HepG2 (cell line): ENCODE data around the gene MEGF11. TPM values are rescaled to one million over a fixed set of nuclear protein-coding genes. Genes with fewer than 3 reads are reported as not detected.

Source experiments
- ATAC-seq: fragments of 200-7000 bp; cut with Tn5 transposase; 3 replicates; pipeline ENCODE4 v1.9.1; 2020; ENCODE audit warnings: mild to moderate bottlenecking, moderate library complexity
- BruUV-seq: library from RNA; stranded (reverse); fragments of 400-500 nt; replicated peaks from 2 replicates; lab custom pipeline; 2021; lab: Mats Ljungman, UMichigan
- CTCF ChIA-PET: fragments of 300-600 bp; formaldehyde crosslinking; extraction: SDS; loops from one replicate; lab custom pipeline; 2021; ENCODE audit warnings: low total read pairs, inconsistent platforms, low intra/inter-chr PET ratio; lab: Yijun Ruan, JAX
- POLR2A ChIA-PET: fragments of 350-600 bp; sonication (Branson Sonifier 250); formaldehyde crosslinking; loops from one replicate; lab custom pipeline; 2020; ENCODE audit warnings: antibody characterized with exemption, inconsistent platforms; lab: Yijun Ruan, JAX
- DNase-seq: peaks from one replicate; pipeline ENCODE4 v3.0.0-alpha.2; 2015; ENCODE audit warnings: low spot score
- FAIRE-seq: peaks from 3 replicates; lab custom pipeline; 2011; peaks lifted over from hg19 to GRCh38; lab: Jason Lieb, UNC
- H2AFZ ChIP-seq: one replicate; pipeline ENCODE4 v1.6.1; 2011; ENCODE audit warnings: low read length, inconsistent platforms
- H3K27ac ChIP-seq: fragments of 300-600 bp; 3 replicates; pipeline ENCODE4 v1.8.0; 2011; ENCODE audit warnings: mixed run types, mild to moderate bottlenecking, mixed read lengths, low read length, inconsistent platforms; ENCODE audit not compliant: insufficient read depth; ENCODE audit errors: extremely low read length
- H3K27me3 ChIP-seq, 2 experiments: fragments of 200-600 bp in 1 of 2; 2 replicates in 1 of 2; 3 replicates in 1 of 2; pipeline versions ENCODE4 v1.6.0 to v1.8.0; 2011; ENCODE audit warnings: low read length in 2 of 2, mild to moderate bottlenecking in 2 of 2, moderate library complexity in 2 of 2, inconsistent platforms in 1 of 2; ENCODE audit not compliant: insufficient read depth in 2 of 2, control insufficient read depth in 1 of 2
- H3K36me3 ChIP-seq, 2 experiments: fragments of 200-600 bp in 1 of 2; replicated peaks in 1 of 2; 2 replicates in 1 of 2; 3 replicates in 1 of 2; pipeline versions ENCODE4 v1.5.1 to v1.8.0; 2011; ENCODE audit warnings: low read length in 2 of 2, inconsistent platforms in 1 of 2; ENCODE audit not compliant: insufficient read depth in 2 of 2, control insufficient read depth in 1 of 2
- H3K4me1 ChIP-seq: 2 replicates; pipeline ENCODE4 v1.5.1; 2012; ENCODE audit warnings: low read length, inconsistent platforms; ENCODE audit not compliant: insufficient read depth
- H3K4me2 ChIP-seq: 2 replicates; pipeline ENCODE4 v1.6.0; 2011; ENCODE audit warnings: low read depth, low read length, inconsistent platforms
- H3K4me3 ChIP-seq, 3 experiments: fragments of 200-600 bp in 1 of 3; sonication (generic), shearing (Covaris generic) in 1 of 3; replicated peaks in 1 of 3; 2 replicates each; pipeline ENCODE4 v1.5.1; 2011 to 2016; ENCODE audit warnings: low read length in 3 of 3, inconsistent platforms in 2 of 3, low read depth in 2 of 3, mild to moderate bottlenecking in 2 of 3, control low read depth in 1 of 3, mixed read lengths in 1 of 3; ENCODE audit not compliant: insufficient read depth in 1 of 3
- H3K79me2 ChIP-seq: one replicate; pipeline ENCODE4 v1.6.1; 2011; ENCODE audit warnings: low read length, inconsistent platforms; ENCODE audit not compliant: insufficient read depth
- H3K9ac ChIP-seq: 2 replicates; pipeline ENCODE4 v1.6.0; 2011; ENCODE audit warnings: mild to moderate bottlenecking, low read depth, low read length, inconsistent platforms; ENCODE audit not compliant: insufficient read depth
- H3K9me3 ChIP-seq: 2 replicates; pipeline ENCODE4 v1.5.1; 2012; ENCODE audit warnings: mild to moderate bottlenecking, low read length
- H4K20me1 ChIP-seq: 2 replicates; pipeline ENCODE4 v1.6.0; 2011; ENCODE audit warnings: inconsistent platforms, mild to moderate bottlenecking, low read length, moderate library complexity; ENCODE audit not compliant: insufficient read depth
- BORCS8-MEF2B ChIP-seq: sonication (generic); formaldehyde crosslinking; IDR thresholded peaks from 2 replicates; pipeline ENCODE4 v1.8.0; 2022; ENCODE audit warnings: mild to moderate bottlenecking, missing genetic modification reagents
- ELF4 ChIP-seq: sonication (generic); formaldehyde crosslinking; IDR thresholded peaks from 2 replicates; pipeline ENCODE4 v1.5.0; 2020; ENCODE audit warnings: missing genetic modification reagents, mild to moderate bottlenecking, moderate library complexity, borderline replicate concordance
- ETV5 ChIP-seq: IDR thresholded peaks from 2 replicates; pipeline ENCODE4 v1.6.1; 2018; ENCODE audit warnings: missing biosample characterization, missing genetic modification reagents, inconsistent platforms, borderline replicate concordance
- GZF1 ChIP-seq: sonication (generic); formaldehyde crosslinking; IDR thresholded peaks from 2 replicates; pipeline ENCODE4 v1.5.1; 2020; ENCODE audit warnings: mild to moderate bottlenecking, missing genetic modification reagents
- KLF15 ChIP-seq: sonication (generic); formaldehyde crosslinking; IDR thresholded peaks from 2 replicates; pipeline ENCODE4 v1.8.1; 2023; ENCODE audit warnings: borderline replicate concordance, mild to moderate bottlenecking, inconsistent platforms, missing genetic modification reagents, mixed read lengths
- SMYD3 ChIP-seq: sonication (generic); formaldehyde crosslinking; IDR thresholded peaks from 2 replicates; pipeline ENCODE4 v1.8.1; 2023; ENCODE audit warnings: mild to moderate bottlenecking, missing genetic modification reagents
- SSRP1 ChIP-seq: IDR thresholded peaks from 2 replicates; pipeline ENCODE4 v1.6.1; 2016; ENCODE audit warnings: control low read depth
- ZNF333 ChIP-seq: sonication (generic); formaldehyde crosslinking; IDR thresholded peaks from 2 replicates; pipeline ENCODE4 v1.4.0; 2020; ENCODE audit warnings: mild to moderate bottlenecking, missing genetic modification reagents, borderline replicate concordance
- ZNF33A ChIP-seq: sonication (generic); formaldehyde crosslinking; IDR thresholded peaks from 2 replicates; pipeline ENCODE4 v1.5.1; 2020; ENCODE audit warnings: missing genetic modification reagents, mild to moderate bottlenecking, moderate library complexity, borderline replicate concordance
- ZSCAN25 ChIP-seq: sonication (generic); formaldehyde crosslinking; IDR thresholded peaks from 2 replicates; pipeline ENCODE4 v1.8.0; 2022; ENCODE audit warnings: mild to moderate bottlenecking, missing genetic modification reagents
- WGBS: methylation state at CpG from one replicate; pipeline ENCODE4 v1.1.6; 2017; ENCODE audit warnings: low lambda C conversion rate; 5-methylcytosine and 5-hydroxymethylcytosine counted together
- in situ Hi-C: cut with HindIII; loops from 2 replicates; pipeline ENCODE4 v1.10.0; 2017; ENCODE audit warnings: low pct_unique_long_range_greater_than_20kb; ENCODE audit not compliant: extremely low pct_ligation_motif_present
- intact Hi-C: fragments of 100-400 bp; cut with micrococcal nuclease; formaldehyde crosslinking; loops from one replicate; pipeline ENCODE4 v1.10.0; 2022; ENCODE audit not compliant: unreplicated experiment
- polyA plus RNA-seq, 8 experiments: library from polyadenylated mRNA; depleted of rRNA in 3 of 8; stranded (reverse) in 7 of 8; unstranded in 1 of 8; fragments of >200 nt; fragmentation: Illumina TruSeq in 4 of 8; extraction: Trizol in 4 of 8; gene quantifications; 2 replicates each; pipeline versions ENCODE4 v1.2.1 to v1.2.3, GENCODE V29; 2011 to 2016; ENCODE audit warnings: low read depth in 4 of 8, missing spikeins in 1 of 8, mixed read lengths in 1 of 8; ENCODE audit not compliant: insufficient read depth in 1 of 8
- total RNA-seq, 5 experiments: library from RNA; depleted of rRNA; stranded (reverse); fragments of >200 nt; fragmentation: Illumina TruSeq; extraction: Trizol; gene quantifications; 2 replicates each; pipeline ENCODE4 v1.2.3, GENCODE V29; 2016; ENCODE audit warnings: low read depth in 1 of 5
- TF ChIP-seq, protein P1 (sequence below): sonication (generic); formaldehyde crosslinking; IDR thresholded peaks from 2 replicates; pipeline ENCODE4; 2020; ENCODE audit warnings: missing genetic modification reagents, mild to moderate bottlenecking, borderline replicate concordance
- TF ChIP-seq, protein P2 (sequence below): sonication (generic); formaldehyde crosslinking; IDR thresholded peaks from 2 replicates; pipeline ENCODE4 v1.9.0; 2021; ENCODE audit warnings: missing genetic modification reagents, borderline replicate concordance
- TF ChIP-seq, protein P3 (sequence below): IDR thresholded peaks from 2 replicates; pipeline ENCODE4 v1.6.1; 2016; ENCODE audit warnings: missing biosample characterization, missing genetic modification reagents, low read depth
- TF ChIP-seq, protein P4 (sequence below): sonication (generic); formaldehyde crosslinking; IDR thresholded peaks from 2 replicates; pipeline ENCODE4 v1.8.0; 2022; ENCODE audit warnings: missing genetic modification reagents, low read depth, mild to moderate bottlenecking, borderline replicate concordance
- TF ChIP-seq, protein P5 (sequence below): sonication (generic); formaldehyde crosslinking; IDR thresholded peaks from 2 replicates; pipeline ENCODE4 v1.4.0; 2020; ENCODE audit warnings: mild to moderate bottlenecking, missing genetic modification reagents

Gene MEGF11
- total and polyA plus RNA-seq, 2 of the 13 experiments (the other 11 are each of a cell fraction or from before 2014, with no cell fraction given) = not detected

DNA sequence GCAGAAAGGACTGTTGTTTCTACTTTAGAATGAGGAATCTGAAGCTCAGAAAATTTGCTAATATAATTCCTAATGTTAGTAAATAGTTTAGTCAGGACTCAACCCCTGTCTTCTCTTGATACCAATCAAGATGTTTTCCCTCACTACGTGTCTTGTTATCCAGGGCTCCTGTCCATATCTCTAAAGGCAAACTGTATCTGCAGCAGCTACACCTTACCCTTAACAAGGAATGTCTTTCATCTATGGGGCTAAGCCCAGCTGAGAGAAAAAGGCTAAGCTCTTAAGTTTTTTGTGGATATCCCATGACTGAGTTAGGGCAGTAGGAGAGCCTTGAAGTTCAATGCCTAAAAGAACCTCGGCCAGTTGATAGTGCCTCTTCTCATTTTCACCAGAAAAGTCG, 351.7 kb downstream of the MEGF11 start (continued):
- TF ChIP-seq, protein P1, sequence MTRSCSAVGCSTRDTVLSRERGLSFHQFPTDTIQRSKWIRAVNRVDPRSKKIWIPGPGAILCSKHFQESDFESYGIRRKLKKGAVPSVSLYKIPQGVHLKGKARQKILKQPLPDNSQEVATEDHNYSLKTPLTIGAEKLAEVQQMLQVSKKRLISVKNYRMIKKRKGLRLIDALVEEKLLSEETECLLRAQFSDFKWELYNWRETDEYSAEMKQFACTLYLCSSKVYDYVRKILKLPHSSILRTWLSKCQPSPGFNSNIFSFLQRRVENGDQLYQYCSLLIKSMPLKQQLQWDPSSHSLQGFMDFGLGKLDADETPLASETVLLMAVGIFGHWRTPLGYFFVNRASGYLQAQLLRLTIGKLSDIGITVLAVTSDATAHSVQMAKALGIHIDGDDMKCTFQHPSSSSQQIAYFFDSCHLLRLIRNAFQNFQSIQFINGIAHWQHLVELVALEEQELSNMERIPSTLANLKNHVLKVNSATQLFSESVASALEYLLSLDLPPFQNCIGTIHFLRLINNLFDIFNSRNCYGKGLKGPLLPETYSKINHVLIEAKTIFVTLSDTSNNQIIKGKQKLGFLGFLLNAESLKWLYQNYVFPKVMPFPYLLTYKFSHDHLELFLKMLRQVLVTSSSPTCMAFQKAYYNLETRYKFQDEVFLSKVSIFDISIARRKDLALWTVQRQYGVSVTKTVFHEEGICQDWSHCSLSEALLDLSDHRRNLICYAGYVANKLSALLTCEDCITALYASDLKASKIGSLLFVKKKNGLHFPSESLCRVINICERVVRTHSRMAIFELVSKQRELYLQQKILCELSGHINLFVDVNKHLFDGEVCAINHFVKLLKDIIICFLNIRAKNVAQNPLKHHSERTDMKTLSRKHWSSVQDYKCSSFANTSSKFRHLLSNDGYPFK (CRISPR knock-in tag) = no peak
- TF ChIP-seq, protein P2, sequence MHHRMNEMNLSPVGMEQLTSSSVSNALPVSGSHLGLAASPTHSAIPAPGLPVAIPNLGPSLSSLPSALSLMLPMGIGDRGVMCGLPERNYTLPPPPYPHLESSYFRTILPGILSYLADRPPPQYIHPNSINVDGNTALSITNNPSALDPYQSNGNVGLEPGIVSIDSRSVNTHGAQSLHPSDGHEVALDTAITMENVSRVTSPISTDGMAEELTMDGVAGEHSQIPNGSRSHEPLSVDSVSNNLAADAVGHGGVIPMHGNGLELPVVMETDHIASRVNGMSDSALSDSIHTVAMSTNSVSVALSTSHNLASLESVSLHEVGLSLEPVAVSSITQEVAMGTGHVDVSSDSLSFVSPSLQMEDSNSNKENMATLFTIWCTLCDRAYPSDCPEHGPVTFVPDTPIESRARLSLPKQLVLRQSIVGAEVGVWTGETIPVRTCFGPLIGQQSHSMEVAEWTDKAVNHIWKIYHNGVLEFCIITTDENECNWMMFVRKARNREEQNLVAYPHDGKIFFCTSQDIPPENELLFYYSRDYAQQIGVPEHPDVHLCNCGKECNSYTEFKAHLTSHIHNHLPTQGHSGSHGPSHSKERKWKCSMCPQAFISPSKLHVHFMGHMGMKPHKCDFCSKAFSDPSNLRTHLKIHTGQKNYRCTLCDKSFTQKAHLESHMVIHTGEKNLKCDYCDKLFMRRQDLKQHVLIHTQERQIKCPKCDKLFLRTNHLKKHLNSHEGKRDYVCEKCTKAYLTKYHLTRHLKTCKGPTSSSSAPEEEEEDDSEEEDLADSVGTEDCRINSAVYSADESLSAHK (CRISPR knock-in tag) = no peak
- TF ChIP-seq ZNF333 (CRISPR knock-in tag) (no peak), ETV5 (CRISPR knock-in tag) (no peak), ZNF33A (no peak), ZSCAN25 (CRISPR knock-in tag) (no peak)

DNA sequence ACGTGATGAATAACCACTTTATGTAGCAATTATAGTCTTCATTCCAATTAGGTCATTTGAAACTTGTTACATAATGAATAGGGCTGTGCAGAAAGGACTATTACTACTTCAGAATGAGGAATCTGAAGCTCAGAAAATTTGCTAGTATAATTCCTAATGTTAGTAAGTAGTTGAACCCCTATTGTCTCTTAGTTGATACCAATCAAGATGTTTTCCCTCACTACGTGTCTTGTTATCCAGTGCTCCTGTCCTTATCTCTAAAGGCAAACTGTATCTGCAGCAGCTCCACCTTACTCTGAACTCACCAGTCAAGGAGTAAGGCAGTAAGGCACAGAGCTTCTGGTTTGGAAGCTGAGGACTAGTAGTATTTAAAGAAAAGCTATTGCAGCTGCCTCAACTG, 352.2 kb downstream of the MEGF11 start:
- Histone ChIP-seq H2AFZ (no peak overlapping the region), H3K4me2 (no peak overlapping the region), H3K9ac (no peak overlapping the region), H3K9me3 (no peaks in the 10 kb centered on the region), H3K27me3 (no peaks in the 10 kb centered on the region), H3K79me2 (no peaks in the 10 kb centered on the region), H3K4me1 (peaks cover 27% of the 10 kb centered on the region), H3K27ac (no peak overlapping the region), H3K4me3 (no peak overlapping the region), H3K36me3 (peaks cover 4 to 29% of the 10 kb centered on the region in 2 experiments), H4K20me1 (no peaks in the 10 kb centered on the region)
- ATAC-seq (no peak), DNase-seq (no peak), FAIRE-seq (no peak)
- WGBS = 90% methylated on average over 2 of the region's 2 CpGs
- POLR2A ChIA-PET = interaction anchor here (1.0 kb wide), 1 partner anchor 31 kb away, joined by 3 read pairs; no protein-coding TSS in a partner anchor
- BruUV-seq = no TSS peak
- intact Hi-C loops (no loop called here), in situ Hi-C loops (no loop called here)
- CTCF ChIA-PET = no interaction called here
- TF ChIP-seq, protein P3, sequence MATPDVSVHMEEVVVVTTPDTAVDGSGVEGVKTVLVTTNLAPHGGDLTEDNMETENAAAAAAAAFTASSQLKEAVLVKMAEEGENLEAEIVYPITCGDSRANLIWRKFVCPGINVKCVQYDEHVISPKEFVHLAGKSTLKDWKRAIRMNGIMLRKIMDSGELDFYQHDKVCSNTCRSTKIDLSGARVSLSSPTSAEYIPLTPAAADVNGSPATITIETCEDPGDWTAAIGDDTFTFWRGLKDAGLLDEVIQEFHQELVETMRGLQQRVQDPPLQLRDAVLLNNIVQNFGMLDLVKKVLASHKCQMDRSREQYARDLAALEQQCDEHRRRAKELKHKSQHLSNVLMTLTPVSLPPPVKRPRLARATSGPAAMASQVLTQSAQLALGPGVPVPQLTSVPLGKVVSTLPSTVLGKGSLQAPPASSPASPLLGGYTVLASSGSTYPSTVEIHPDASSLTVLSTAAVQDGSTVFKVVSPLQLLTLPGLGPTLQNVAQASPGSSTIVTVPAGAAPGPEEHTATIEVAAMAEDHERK = no peak
- TF ChIP-seq SSRP1 = no peak
- TF ChIP-seq BORCS8-MEF2B (CRISPR knock-in tag) = no peak
- TF ChIP-seq ELF4 = no peak
- TF ChIP-seq GZF1 (CRISPR knock-in tag) = no peak
- TF ChIP-seq KLF15 (CRISPR knock-in tag) = no peak
- TF ChIP-seq, protein P4, sequence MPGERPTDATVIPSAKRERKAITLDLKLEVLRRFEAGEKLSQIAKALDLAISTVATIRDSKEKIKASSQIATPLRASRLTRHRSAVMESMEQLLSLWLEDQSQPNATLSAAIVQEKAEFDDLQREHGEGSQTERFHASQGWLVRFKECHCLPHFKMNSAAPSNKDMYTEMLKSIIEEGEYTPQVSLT (CRISPR knock-in tag) = no peak
- TF ChIP-seq, protein P5, sequence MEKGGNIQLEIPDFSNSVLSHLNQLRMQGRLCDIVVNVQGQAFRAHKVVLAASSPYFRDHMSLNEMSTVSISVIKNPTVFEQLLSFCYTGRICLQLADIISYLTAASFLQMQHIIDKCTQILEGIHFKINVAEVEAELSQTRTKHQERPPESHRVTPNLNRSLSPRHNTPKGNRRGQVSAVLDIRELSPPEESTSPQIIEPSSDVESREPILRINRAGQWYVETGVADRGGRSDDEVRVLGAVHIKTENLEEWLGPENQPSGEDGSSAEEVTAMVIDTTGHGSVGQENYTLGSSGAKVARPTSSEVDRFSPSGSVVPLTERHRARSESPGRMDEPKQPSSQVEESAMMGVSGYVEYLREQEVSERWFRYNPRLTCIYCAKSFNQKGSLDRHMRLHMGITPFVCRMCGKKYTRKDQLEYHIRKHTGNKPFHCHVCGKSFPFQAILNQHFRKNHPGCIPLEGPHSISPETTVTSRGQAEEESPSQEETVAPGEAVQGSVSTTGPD (CRISPR knock-in tag) = no peak
- no peak for TF ChIP-seq SMYD3 (CRISPR knock-in tag)
